SK-N-SH treated with all-trans-retinoic acid at 6 μM for 48 hours (cell line): Measurements from ENCODE around the gene KAT2B.

ENCODE experiments used
- CREB5 ChIP-seq: fragments of 250-450 bp; sonication (Bioruptor Pico); IDR thresholded peaks from 2 replicates; pipeline ENCODE4 v1.5.1; 2020; ENCODE audit warnings: low read depth, mild to moderate bottlenecking, moderate library complexity
- CSRNP3 ChIP-seq: fragments of 250-450 bp; sonication (Bioruptor Pico); IDR thresholded peaks from 2 replicates; pipeline ENCODE4 v1.5.1; 2021; ENCODE audit warnings: mild to moderate bottlenecking, moderate library complexity
- PATZ1 ChIP-seq: fragments of 250-450 bp; sonication (Bioruptor Pico); IDR thresholded peaks from 2 replicates; pipeline ENCODE4 v1.8.0; 2020; ENCODE audit warnings: mild to moderate bottlenecking, moderate library complexity, borderline replicate concordance
- RARB ChIP-seq: fragments of 250-450 bp; sonication (Bioruptor Pico); IDR thresholded peaks from 2 replicates; pipeline ENCODE4 v1.8.0; 2021; ENCODE audit warnings: mild to moderate bottlenecking, moderate library complexity
- ZC3H10 ChIP-seq: fragments of 250-450 bp; sonication (Bioruptor Pico); IDR thresholded peaks from 2 replicates; pipeline ENCODE4 v1.5.1; 2021; ENCODE audit warnings: mild to moderate bottlenecking, moderate library complexity
- ZNF70 ChIP-seq: fragments of 450-650 bp; formaldehyde crosslinking; IDR thresholded peaks from 2 replicates; pipeline ENCODE4 v1.5.0; 2020; ENCODE audit warnings: mild to moderate bottlenecking, moderate library complexity
- ZNF8 ChIP-seq: fragments of 450-650 bp; formaldehyde crosslinking; IDR thresholded peaks from 2 replicates; pipeline ENCODE4 v1.5.0; 2020; ENCODE audit warnings: mild to moderate bottlenecking, moderate library complexity

GRCh38 chr3:20052851-20053250 lies 12.6 kb downstream of the KAT2B start:
- TF ChIP-seq ZNF70 (no peak), CSRNP3 (no peak), PATZ1 (CRISPR knock-in tag) (no peak), ZC3H10 (no peak), ZNF8 (CRISPR knock-in tag) (no peak), CREB5 (CRISPR knock-in tag) (no peak), RARB (CRISPR knock-in tag) (no peak)
